H1 (cell line): ENCODE measurements around the gene PTPRJ. TPM values are rescaled to one million over a fixed set of nuclear protein-coding genes. Genes with fewer than 3 reads are reported as not detected.

Source experiments
- CHD7 ChIP-seq: fragments of 300-600 bp; sonication (generic); IDR thresholded peaks from 2 replicates; pipeline ENCODE4 v1.7.1; 2012; ENCODE audit warnings: low read length, moderate library complexity, mild to moderate bottlenecking, inconsistent platforms; ENCODE audit not compliant: insufficient replicate concordance
- KDM1A ChIP-seq: fragments of 200-600, 300-600 bp; sonication (generic); IDR thresholded peaks from 2 replicates; pipeline ENCODE4 v1.7.1; 2016; ENCODE audit warnings: mild to moderate bottlenecking, low read length, borderline replicate concordance
- polyA plus RNA-seq, 7 experiments: library from polyadenylated mRNA; depleted of rRNA in 3 of 7; stranded (reverse) in 5 of 7; unstranded in 2 of 7; fragments of >200 nt in 5 of 7; fragments of 200-250 nt in 2 of 7; gene quantifications; 1 replicate in 5 of 7; 2 replicates in 1 of 7; 4 replicates in 1 of 7; pipeline versions ENCODE4 v1.2.1 to v1.2.3, GENCODE V29; 2011 to 2013; ENCODE audit warnings: missing spikeins in 2 of 7, mixed read lengths in 2 of 7
- total RNA-seq: library from RNA; stranded (reverse); fragmentation: NEBNext Ultra II Directional; extraction: Animal tissue kit (Norgen Biotek cat#: 25700); gene quantifications from 2 replicates; pipeline ENCODE4 v1.2.1, GENCODE V29; 2021

The PTPRJ gene
- total and polyA plus RNA-seq, 2 of the 8 experiments (the other 6 are each of a cell fraction or from before 2014, with no cell fraction given) = 4.4 to 22.6 TPM

- TF ChIP-seq CHD7 (no peak), KDM1A (no peak)
Observed at GRCh38 chr11:48110509-48110766, 130.1 kb downstream of the PTPRJ start (continued).
